Karpas-422 (cell line): ENCODE data around the gene EARS2. TPM values are rescaled to one million over a fixed set of nuclear protein-coding genes. Genes with fewer than 3 reads are reported as not detected.

Source experiments
- total RNA-seq: library from RNA; depleted of rRNA; stranded (reverse); fragments of >200 nt; shearing (Covaris generic); gene quantifications from 2 replicates; pipeline ENCODE4 v1.2.3, GENCODE V29; 2014; ENCODE audit warnings: low replicate concordance; rRNA removed

EARS2 gene
- total RNA-seq, 1 experiment from 2014 or later = 25.5 TPM

Other genes starting within 250 kb of the EARS2 start
- 18.6 and 21.3 TPM in 2 replicates for gene COG7, start 104.2 kb downstream of the EARS2 start, total RNA-seq
- gene GGA2, start 46.9 kb downstream of the EARS2 start, total RNA-seq = 109 and 123 TPM in 2 replicates
- gene UBFD1, start 377 bp upstream of the EARS2 start, total RNA-seq = 43.1 and 69.5 TPM in 2 replicates
- gene NDUFAB1, start 39.0 kb upstream of the EARS2 start, total RNA-seq = 134 and 193 TPM in 2 replicates
- 10.3 and 19.7 TPM in 2 replicates for gene PALB2, start 84.0 kb upstream of the EARS2 start, total RNA-seq
- 35.6 and 51.4 TPM in 2 replicates for gene DCTN5, start 84.1 kb upstream of the EARS2 start, total RNA-seq
- 36.8 and 41.7 TPM in 2 replicates for gene PLK1, start 121.5 kb upstream of the EARS2 start, total RNA-seq
- 0.18 TPM in 1 of 2 replicates, not detected in the other for gene ERN2, start 155.9 kb upstream of the EARS2 start, total RNA-seq
- not detected in 2 replicates for gene CHP2, start 197.7 kb upstream of the EARS2 start, total RNA-seq